NCI-H2227 (cell line): ENCODE results near the gene SUMO3.
"Not testable (repeated sequence)": the region's sequence is repeated elsewhere in the genome, so short reads cannot be mapped to it uniquely, and the experiment has no call there.

Experiments
- DNase-seq: peaks from one replicate; lab custom pipeline; 2025; ENCODE audit not compliant: unreplicated experiment; lab: John Stamatoyannopoulos, UW

SUMO3 gene

GRCh38 chr21:44847261-44848056, 29.6 kb upstream of the SUMO3 start:
- no peak for DNase-seq

GRCh38 chr21:44846485-44847260, 28.8 kb upstream of the SUMO3 start:
- peak; percentile 40 for DNase-seq

GRCh38 chr21:44846224-44846484, 28.3 kb upstream of the SUMO3 start:
- no peak for DNase-seq

- DNase-seq, result peak; percentile 68
These were observed 27.8 kb upstream of the SUMO3 start for GRCh38 chr21:44845418-44846223.

- no peak for DNase-seq
These were observed 26.4 kb upstream of the SUMO3 start for GRCh38 chr21:44844256-44844655.

- no peak for DNase-seq
These were observed 25.0 kb upstream of the SUMO3 start for GRCh38 chr21:44842721-44843445.

GRCh38 chr21:44842087-44842486, 24.2 kb upstream of the SUMO3 start:
- no peak for DNase-seq

GRCh38 chr21:44840771-44841170, 22.9 kb upstream of the SUMO3 start:
- DNase-seq, result no peak

- DNase-seq, result no peak
These were observed 21.1 kb upstream of the SUMO3 start for GRCh38 chr21:44838951-44839350.

GRCh38 chr21:44838039-44838895, 20.4 kb upstream of the SUMO3 start:
- DNase-seq, result no peak

- DNase-seq, result no peak
These were observed 19.7 kb upstream of the SUMO3 start for GRCh38 chr21:44837537-44837936.

GRCh38 chr21:44836666-44837471, 19.0 kb upstream of the SUMO3 start:
- peak; percentile 58 for DNase-seq

- no peak for DNase-seq
These were observed 18.4 kb upstream of the SUMO3 start for GRCh38 chr21:44836349-44836665.

GRCh38 chr21:44835647-44835973, 17.7 kb upstream of the SUMO3 start:
- DNase-seq, result no peak

- no peak for DNase-seq
These were observed 17.2 kb upstream of the SUMO3 start for GRCh38 chr21:44834951-44835646.

- no peak for DNase-seq
These were observed 16.5 kb upstream of the SUMO3 start for GRCh38 chr21:44834231-44834950.

- DNase-seq, result no peak
These were observed 15.8 kb upstream of the SUMO3 start for GRCh38 chr21:44833663-44834062.

- DNase-seq, result not testable (repeated sequence)
These were observed 14.8 kb upstream of the SUMO3 start for GRCh38 chr21:44832516-44833255.
